HG03139 (cell line): Measurements from ENCODE around the gene LRP1B.
A peak's percentile ranks its signal among the peaks of the same experiment; 100 is the strongest.
"Not testable (repeated sequence)": the region's sequence is repeated elsewhere in the genome, so short reads cannot be mapped to it uniquely, and the experiment has no call there.

Source experiments
- ATAC-seq: cut with Tn5 transposase; IDR thresholded peaks from one replicate; pipeline ENCODE4 v1.9.1; 2021; ENCODE audit not compliant: unreplicated experiment

The LRP1B gene

GRCh38 chr2:140658760-140659692 lies 1471.8 kb downstream of the LRP1B start:
- no peak for ATAC-seq

GRCh38 chr2:140657657-140658056 lies 1473.2 kb downstream of the LRP1B start:
- ATAC-seq: no peak

GRCh38 chr2:140654565-140654964 lies 1476.3 kb downstream of the LRP1B start:
- ATAC-seq: no peak

GRCh38 chr2:140650825-140651224 lies 1480.0 kb downstream of the LRP1B start:
- no peak for ATAC-seq

GRCh38 chr2:140650134-140650533 lies 1480.7 kb downstream of the LRP1B start:
- not testable (repeated sequence) for ATAC-seq

- ATAC-seq: no peak
Observed at GRCh38 chr2:140648393-140648792, 1482.4 kb downstream of the LRP1B start.

- ATAC-seq: no peak
Observed at GRCh38 chr2:140643761-140644187, 1487.0 kb downstream of the LRP1B start.

- ATAC-seq: no peak
Observed at GRCh38 chr2:140641163-140641562, 1489.7 kb downstream of the LRP1B start.

- peak; percentile 82 for ATAC-seq
Observed at GRCh38 chr2:140639628-140640027, 1491.2 kb downstream of the LRP1B start.

GRCh38 chr2:140630557-140630956 lies 1500.3 kb downstream of the LRP1B start:
- ATAC-seq: no peak

- no peak for ATAC-seq
Observed at GRCh38 chr2:140627885-140628284, 1502.9 kb downstream of the LRP1B start.

- ATAC-seq: no peak
Observed at GRCh38 chr2:140627136-140627535, 1503.7 kb downstream of the LRP1B start.

GRCh38 chr2:140624200-140624599 lies 1506.6 kb downstream of the LRP1B start:
- ATAC-seq: no peak

GRCh38 chr2:140621583-140622362 lies 1509.0 kb downstream of the LRP1B start:
- no peak for ATAC-seq

- no peak for ATAC-seq
Observed at GRCh38 chr2:140604788-140605187, 1526.0 kb downstream of the LRP1B start.

- no peak for ATAC-seq
Observed at GRCh38 chr2:140604096-140604495, 1526.7 kb downstream of the LRP1B start.

- no peak for ATAC-seq
Observed at GRCh38 chr2:140603416-140603815, 1527.4 kb downstream of the LRP1B start.

- ATAC-seq: no peak
Observed at GRCh38 chr2:140601801-140602200, 1529.0 kb downstream of the LRP1B start.

GRCh38 chr2:140601342-140601741 lies 1529.5 kb downstream of the LRP1B start:
- no peak for ATAC-seq

- no peak for ATAC-seq
Observed at GRCh38 chr2:140600116-140600515, 1530.7 kb downstream of the LRP1B start.

- ATAC-seq: no peak
Observed at GRCh38 chr2:140597836-140598235, 1533.0 kb downstream of the LRP1B start.

- ATAC-seq: no peak
Observed at GRCh38 chr2:140597205-140597604, 1533.6 kb downstream of the LRP1B start.
